Fibroblast of lung (primary cell): ENCODE data around the gene LCN9. TPM values are rescaled to one million over a fixed set of nuclear protein-coding genes. Genes with fewer than 3 reads are reported as not detected.

Source experiments
- DNase-seq, 2 donors: peaks; one replicate each; pipeline versions ENCODE4 v3.0.0 to v3.0.0-alpha.2; 2010; ENCODE audit warnings: low read depth in 2 of 2
- H2AFZ ChIP-seq: 2 replicates; pipeline ENCODE4 v1.5.1; 2012; ENCODE audit warnings: low read length, control low read depth, inconsistent platforms
- H3K27ac ChIP-seq: 2 replicates; pipeline ENCODE4 v1.5.1; 2011; ENCODE audit warnings: low read length, control low read depth; ENCODE audit not compliant: insufficient read depth
- H3K27me3 ChIP-seq: 2 replicates; pipeline ENCODE4 v1.5.1; 2011; ENCODE audit warnings: mild to moderate bottlenecking, low read length; ENCODE audit not compliant: control insufficient read depth, insufficient read depth
- H3K36me3 ChIP-seq: 2 replicates; pipeline ENCODE4 v1.5.1; 2011; ENCODE audit warnings: low read length; ENCODE audit not compliant: control insufficient read depth, insufficient read depth
- H3K4me1 ChIP-seq: 2 replicates; pipeline ENCODE4 v1.5.1; 2011; ENCODE audit warnings: low read length; ENCODE audit not compliant: control insufficient read depth, insufficient read depth; ENCODE audit errors: extremely low read depth
- H3K4me2 ChIP-seq: 2 replicates; pipeline ENCODE4 v1.5.1; 2011; ENCODE audit warnings: low read length, control low read depth; ENCODE audit not compliant: insufficient read depth; ENCODE audit errors: extremely low read depth
- H3K4me3 ChIP-seq, 4 experiments: fragments of 200-600 bp in 1 of 4; sonication (generic) in 1 of 4; replicated peaks in 1 of 4; 2 replicates each; pipeline ENCODE4 v1.5.1; 2011 to 2016; ENCODE audit warnings: low read length in 4 of 4, low read depth in 3 of 4, mild to moderate bottlenecking in 3 of 4, control low read depth in 2 of 4, inconsistent platforms in 1 of 4, mixed read lengths in 1 of 4; ENCODE audit not compliant: insufficient read depth in 1 of 4; ENCODE audit errors: control extremely low read depth in 1 of 4
- H3K79me2 ChIP-seq: 2 replicates; pipeline ENCODE4 v1.5.1; 2012; ENCODE audit warnings: mild to moderate bottlenecking, low read length, inconsistent platforms; ENCODE audit not compliant: control insufficient read depth, insufficient read depth
- H3K9ac ChIP-seq: 2 replicates; pipeline ENCODE4 v1.5.1; 2011; ENCODE audit warnings: mild to moderate bottlenecking, low read length, control low read depth; ENCODE audit not compliant: insufficient read depth
- H3K9me3 ChIP-seq: 2 replicates; pipeline ENCODE4 v1.5.1; 2012; ENCODE audit warnings: low read depth, low read length; ENCODE audit not compliant: control insufficient read depth, insufficient read depth
- H4K20me1 ChIP-seq: 2 replicates; pipeline ENCODE4 v1.5.1; 2011; ENCODE audit warnings: low read length; ENCODE audit not compliant: control insufficient read depth, insufficient read depth; ENCODE audit errors: extremely low read depth
- CTCF ChIP-seq, 2 donors: IDR thresholded peaks in 1 of 2; conservative IDR thresholded peaks in 1 of 2; 1 replicate in 1 of 2; 2 replicates in 1 of 2; pipeline ENCODE4 v1.5.1; 2011 to 2012; ENCODE audit warnings: low read length in 2 of 2, control low read depth in 1 of 2, inconsistent platforms in 1 of 2, low read depth in 1 of 2, mild to moderate bottlenecking in 1 of 2
- EZH2 ChIP-seq: IDR thresholded peaks from 2 replicates; pipeline ENCODE4 v1.5.1; 2012; ENCODE audit warnings: low read length, control low read depth, mild to moderate bottlenecking; ENCODE audit errors: missing control alignments
- polyA plus RNA-seq, 2 donors: library from polyadenylated mRNA; depleted of rRNA in 1 of 2; stranded (reverse) in 1 of 2; unstranded in 1 of 2; fragments of >200 nt; gene quantifications; 2 replicates each; pipeline ENCODE4 v1.2.1, GENCODE V29; 2011 to 2012; ENCODE audit warnings: missing spikeins in 1 of 2
- total RNA-seq: library from RNA; depleted of rRNA; stranded (reverse); fragments of >200 nt; gene quantifications from 2 replicates; pipeline ENCODE4 v1.2.1, GENCODE V29; 2014

The LCN9 gene
- total and polyA plus RNA-seq, 2 donors (not counting 1 experiment from before 2014, with no cell fraction given): not detected

- Histone ChIP-seq H3K36me3 (no peaks in the 10 kb centered on the region), H3K4me1 (no peaks in the 10 kb centered on the region), H3K4me3 (no peak overlapping the region), H3K4me2 (no peak overlapping the region), H3K9ac (no peak overlapping the region), H3K9me3 (no peaks in the 10 kb centered on the region), H2AFZ (no peak overlapping the region), H3K79me2 (no peaks in the 10 kb centered on the region), H3K27ac (no peak overlapping the region), H4K20me1 (no peaks in the 10 kb centered on the region), H3K27me3 (no peaks in the 10 kb centered on the region)
- no peak for DNase-seq
- TF ChIP-seq EZH2 (no peak), CTCF (conservative IDR thresholded peaks at IDR 0.05 in 1 of 2, IDR thresholded peaks at IDR 0.05 in 1 of 2; ENCODE audit: low read depth in 1 of 2, low read length in 2 of 2) (no peak)
Observed at GRCh38 chr9:135681161-135681560, 18.1 kb downstream of the LCN9 start.

- no peaks in the 10 kb centered on the region for H4K20me1 ChIP-seq
- H3K4me1 ChIP-seq: no peaks in the 10 kb centered on the region
- H3K4me3 ChIP-seq: no peak overlapping the region
- no peak overlapping the region for H3K4me2 ChIP-seq
- no peak overlapping the region for H3K9ac ChIP-seq
- DNase-seq: no peak
- no peaks in the 10 kb centered on the region for H3K27me3 ChIP-seq
- no peaks in the 10 kb centered on the region for H3K9me3 ChIP-seq
- H3K36me3 ChIP-seq: no peaks in the 10 kb centered on the region
- H3K79me2 ChIP-seq: no peaks in the 10 kb centered on the region
- TF ChIP-seq CTCF (conservative IDR thresholded peaks at IDR 0.05 in 1 of 2, IDR thresholded peaks at IDR 0.05 in 1 of 2; ENCODE audit: low read depth in 1 of 2, low read length in 2 of 2): no peak
- no peak for TF ChIP-seq EZH2
- H2AFZ ChIP-seq: no peak overlapping the region
- no peak overlapping the region for H3K27ac ChIP-seq
Observed at GRCh38 chr9:135683401-135684034, 20.4 kb downstream of the LCN9 start.

- H3K27ac ChIP-seq: no peak overlapping the region
- H3K27me3 ChIP-seq: no peaks in the 10 kb centered on the region
- H3K4me3 ChIP-seq: no peak overlapping the region
- no peak overlapping the region for H3K4me2 ChIP-seq
- H4K20me1 ChIP-seq: no peaks in the 10 kb centered on the region
- TF ChIP-seq EZH2: no peak
- no peak for TF ChIP-seq CTCF (conservative IDR thresholded peaks at IDR 0.05 in 1 of 2, IDR thresholded peaks at IDR 0.05 in 1 of 2; ENCODE audit: low read depth in 1 of 2, low read length in 2 of 2)
- no peak overlapping the region for H2AFZ ChIP-seq
- H3K79me2 ChIP-seq: no peaks in the 10 kb centered on the region
- no peaks in the 10 kb centered on the region for H3K4me1 ChIP-seq
- H3K9ac ChIP-seq: no peak overlapping the region
- DNase-seq: no peak
- H3K9me3 ChIP-seq: no peaks in the 10 kb centered on the region
- H3K36me3 ChIP-seq: no peaks in the 10 kb centered on the region
Observed at GRCh38 chr9:135684691-135685090, 21.6 kb downstream of the LCN9 start.
